HCT116 (cell line): Measurements from ENCODE around the gene MMP10. TPM values are rescaled to one million over a fixed set of nuclear protein-coding genes. Genes with fewer than 3 reads are reported as not detected.

Experiments
- ATAC-seq: fragments of 200-7000 bp; cut with Tn5 transposase; 2 replicates; pipeline ENCODE4 v1.9.1; 2020; ENCODE audit warnings: mild to moderate bottlenecking, moderate library complexity
- BruUV-seq: library from RNA; stranded (reverse); fragments of 400-500 nt; replicated peaks from 2 replicates; lab custom pipeline; 2021; lab: Mats Ljungman, UMichigan
- CTCF ChIA-PET: fragments of 300-600 bp; sonication (Branson Sonifier 250); formaldehyde crosslinking; loops from one replicate; lab custom pipeline; 2021; ENCODE audit warnings: antibody characterized with exemption; lab: Charles Lee
- POLR2A ChIA-PET: fragments of 300-600, 350-600 bp; sonication (Branson Sonifier 250); formaldehyde crosslinking; loops from one replicate; lab custom pipeline; 2021; ENCODE audit warnings: antibody characterized with exemption; lab: Charles Lee
- RAD21 ChIA-PET, 2 experiments: fragments of 300-600 bp; sonication (Branson Sonifier 250); formaldehyde crosslinking; loops; one replicate each; lab custom pipeline; 2023; ENCODE audit warnings: low total read pairs in 2 of 2; ENCODE audit not compliant: uncharacterized antibody in 2 of 2, unreplicated experiment in 2 of 2, low non-redundant PET in 1 of 2; lab: Charles Lee
- DNase-seq: peaks from one replicate; pipeline ENCODE4 v3.0.0-alpha.2; 2010; ENCODE audit warnings: low read depth, low spot score
- H2AFZ ChIP-seq: fragments of 200-600 bp; shearing (Covaris generic), sonication (generic); 2 replicates; pipeline ENCODE4 v1.6.1; 2017; ENCODE audit warnings: low read depth, mixed run types, mixed read lengths, antibody characterized with exemption, low read length; ENCODE audit not compliant: poor library complexity, severe bottlenecking
- H3K27ac ChIP-seq: 2 replicates; pipeline ENCODE4 v1.5.1; 2012; ENCODE audit warnings: low read depth, low read length
- H3K27me3 ChIP-seq: fragments of 200-600 bp; sonication (generic); 2 replicates; pipeline ENCODE4 v1.6.1; 2016; ENCODE audit warnings: mixed run types, low read length, mixed read lengths; ENCODE audit not compliant: insufficient read depth
- H3K36me3 ChIP-seq, 2 experiments: fragments of 200-500 bp in 1 of 2; fragments of 200-600 bp in 1 of 2; sonication (Bioruptor generic) in 1 of 2; sonication (generic) in 1 of 2; 2 replicates each; pipeline versions ENCODE4 v1.5.1 to v1.6.1; 2014 to 2016; ENCODE audit warnings: low read length in 2 of 2, inconsistent platforms in 1 of 2, mixed read lengths in 1 of 2, mixed run types in 1 of 2; ENCODE audit not compliant: insufficient read depth in 2 of 2, control insufficient read depth in 1 of 2
- H3K4me1 ChIP-seq, 2 experiments: fragments of 200-600 bp in 1 of 2; sonication (generic) in 1 of 2; 2 replicates each; pipeline versions ENCODE4 v1.5.1 to v1.6.1; 2012 to 2017; ENCODE audit warnings: low read length in 2 of 2, inconsistent platforms in 1 of 2, mild to moderate bottlenecking in 1 of 2, mixed read lengths in 1 of 2, mixed run types in 1 of 2, moderate library complexity in 1 of 2; ENCODE audit not compliant: insufficient read depth in 2 of 2, control insufficient read depth in 1 of 2
- H3K4me2 ChIP-seq: fragments of 200-600 bp; sonication (generic); 2 replicates; pipeline ENCODE4 v1.6.1; 2017; ENCODE audit warnings: mixed run types, low read length, mixed read lengths
- H3K4me3 ChIP-seq, 2 experiments: fragments of 200-600 bp in 1 of 2; sonication (generic) in 1 of 2; replicated peaks in 1 of 2; 2 replicates each; pipeline ENCODE4 v1.5.1; 2011 to 2016; ENCODE audit warnings: low read length in 2 of 2, control low read depth in 1 of 2, low read depth in 1 of 2, mild to moderate bottlenecking in 1 of 2, mixed read lengths in 1 of 2, mixed run types in 1 of 2
- H3K79me2 ChIP-seq: fragments of 200-600 bp; sonication (generic); 2 replicates; pipeline ENCODE4 v1.6.1; 2017; ENCODE audit warnings: mild to moderate bottlenecking, mixed run types, low read length, moderate library complexity, mixed read lengths; ENCODE audit not compliant: insufficient read depth
- H3K9ac ChIP-seq: fragments of 200-600 bp; sonication (generic); 2 replicates; pipeline ENCODE4 v1.6.1; 2016; ENCODE audit warnings: low read length, mixed read lengths
- H3K9me2 ChIP-seq: fragments of 200-600 bp; sonication (generic), shearing (Covaris generic); 2 replicates; pipeline ENCODE4 v1.6.1; 2017; ENCODE audit warnings: mixed run types, mild to moderate bottlenecking, moderate library complexity; ENCODE audit not compliant: insufficient read depth
- H3K9me3 ChIP-seq, 2 experiments: fragments of 200-500 bp in 1 of 2; fragments of 200-600 bp in 1 of 2; sonication (Bioruptor generic) in 1 of 2; sonication (generic) in 1 of 2; 2 replicates each; pipeline ENCODE4 v1.6.1; 2014 to 2017; ENCODE audit warnings: low read length in 2 of 2, mixed read lengths in 2 of 2, inconsistent platforms in 1 of 2, low read depth in 1 of 2, mild to moderate bottlenecking in 1 of 2, mixed run types in 1 of 2, moderate library complexity in 1 of 2; ENCODE audit not compliant: control insufficient read depth in 1 of 2, insufficient read depth in 1 of 2
- H4K20me1 ChIP-seq: fragments of 200-600 bp; sonication (generic), shearing (Covaris generic); 2 replicates; pipeline ENCODE4 v1.6.1; 2017; ENCODE audit warnings: mixed run types, mild to moderate bottlenecking, moderate library complexity; ENCODE audit not compliant: insufficient read depth
- ATF3 ChIP-seq: IDR thresholded peaks from 2 replicates; pipeline ENCODE4 v1.6.1; 2012
- MAX ChIP-seq: IDR thresholded peaks from 2 replicates; pipeline ENCODE4 v1.6.1; 2012
- POLR2AphosphoS5 ChIP-seq: IDR thresholded peaks from 2 replicates; pipeline ENCODE4 v1.6.1; 2011; ENCODE audit warnings: mild to moderate bottlenecking, low read depth, low read length, moderate library complexity
- SIN3A ChIP-seq: IDR thresholded peaks from 2 replicates; pipeline ENCODE4 v1.6.1; 2012; ENCODE audit warnings: low read depth
- SRF ChIP-seq: IDR thresholded peaks from 2 replicates; pipeline ENCODE4 v1.6.1; 2012; ENCODE audit warnings: low read depth
- intact Hi-C: fragments of 100-400 bp; cut with micrococcal nuclease; formaldehyde crosslinking; loops from 2 replicates; pipeline ENCODE4 v1.10.0; 2022
- total RNA-seq: library from RNA; stranded (reverse); gene quantifications from one replicate; pipeline ENCODE4 v1.2.1, GENCODE V29; 2021; ENCODE audit not compliant: unreplicated experiment

Gene MMP10
- total RNA-seq, 1 experiment from 2014 or later, result not detected

- CTCF ChIA-PET, result no interaction called here
- no TSS peak for BruUV-seq
- no peaks in the 10 kb centered on the region for H3K79me2 ChIP-seq
- no peaks in the 10 kb centered on the region for H3K9me3 ChIP-seq
- TF ChIP-seq POLR2AphosphoS5 (no peak), SRF (no peak), SIN3A (no peak), MAX (no peak), ATF3 (no peak)
- H3K4me2 ChIP-seq, result no peak overlapping the region
- ATAC-seq, result no peak
- no peaks in the 10 kb centered on the region for H4K20me1 ChIP-seq
- no peaks in the 10 kb centered on the region for H3K9me2 ChIP-seq
- no peak overlapping the region for H3K4me3 ChIP-seq
- H3K9ac ChIP-seq, result no peak overlapping the region
- intact Hi-C loops, result no loop called here
- no peaks in the 10 kb centered on the region for H3K36me3 ChIP-seq
- H2AFZ ChIP-seq, result no peak overlapping the region
- DNase-seq, result no peak
- no peaks in the 10 kb centered on the region for H3K4me1 ChIP-seq
- POLR2A ChIA-PET, result no interaction called here
- RAD21 ChIA-PET, result no interaction called here
- H3K27me3 ChIP-seq, result no peaks in the 10 kb centered on the region
- no peak overlapping the region for H3K27ac ChIP-seq
These were observed 7.0 kb downstream of the MMP10 start for GRCh38 chr11:102773386-102773785.

GRCh38 chr11:102771351-102771750, 9.1 kb downstream of the MMP10 start:
- ChIA-PET RAD21 (no interaction called here), POLR2A (no interaction called here), CTCF (interaction anchor here (1.6 kb wide), 1 partner anchor 9 kb away, joined by 6 read pairs; the partner anchor contains the start of gene MMP10)
- ATAC-seq, result no peak
- no peaks in the 10 kb centered on the region for H3K9me2 ChIP-seq
- no peaks in the 10 kb centered on the region for H4K20me1 ChIP-seq
- BruUV-seq, result no TSS peak
- H3K79me2 ChIP-seq, result no peaks in the 10 kb centered on the region
- no peak overlapping the region for H3K9ac ChIP-seq
- TF ChIP-seq MAX, result no peak
- H3K4me2 ChIP-seq, result no peak overlapping the region
- intact Hi-C loops, result no loop called here
- no peaks in the 10 kb centered on the region; the same call in 1 of the 2 replicates for H3K27me3 ChIP-seq
- DNase-seq, result no peak
- H3K4me3 ChIP-seq, result no peak overlapping the region
- no peaks in the 10 kb centered on the region for H3K9me3 ChIP-seq
- no peak overlapping the region for H2AFZ ChIP-seq
- H3K27ac ChIP-seq, result no peak overlapping the region
- H3K4me1 ChIP-seq, result no peaks in the 10 kb centered on the region
- H3K36me3 ChIP-seq, result no peaks in the 10 kb centered on the region
